A549 (cell line): ENCODE data around the gene TAF4. TPM values are rescaled to one million over a fixed set of nuclear protein-coding genes. Genes with fewer than 3 reads are reported as not detected.

Experiments
- ATAC-seq, 2 experiments: fragments of 200-7000 bp in 1 of 2; fragments of >200 bp in 1 of 2; cut with Nextera tagmentation in 1 of 2; cut with Tn5 transposase in 1 of 2; 3 replicates each; pipeline versions ENCODE4 v1.8.0 to v1.9.1; 2018 to 2020; ENCODE audit warnings: mild to moderate bottlenecking in 1 of 2, moderate library complexity in 1 of 2
- CTCF ChIA-PET: fragments of 300-600 bp; sonication (Branson Sonifier 250); formaldehyde crosslinking; extraction: SDS; loops from one replicate; lab custom pipeline; 2021; ENCODE audit warnings: antibody characterized with exemption, inconsistent platforms; lab: Yijun Ruan, JAX
- POLR2A ChIA-PET: fragments of 350-600 bp; formaldehyde crosslinking; extraction: SDS; loops from one replicate; lab custom pipeline; 2021; ENCODE audit warnings: antibody characterized with exemption, inconsistent platforms; lab: Yijun Ruan, JAX
- DNase-seq, 2 experiments: peaks; one replicate each; pipeline versions ENCODE4 v3.0.0 to v3.0.0-alpha.2; 2011 to 2016; ENCODE audit warnings: low read depth in 1 of 2, low spot score in 1 of 2
- FAIRE-seq: peaks from 2 replicates; lab custom pipeline; 2011; peaks lifted over from hg19 to GRCh38; lab: Jason Lieb, UNC
- H3K27ac ChIP-seq, 2 experiments: fragments of >200 bp; sonication (Bioruptor Twin); formaldehyde crosslinking; 3 replicates each; pipeline ENCODE4 v1.5.1; 2016 to 2017
- H3K4me1 ChIP-seq: fragments of >200 bp; sonication (Bioruptor Twin); formaldehyde crosslinking; 3 replicates; pipeline ENCODE4 v1.6.1; 2016
- H3K4me2 ChIP-seq: fragments of >200 bp; sonication (Bioruptor Twin); formaldehyde crosslinking; 3 replicates; pipeline ENCODE4 v1.6.1; 2016
- H3K4me3 ChIP-seq: fragments of >200 bp; sonication (Bioruptor Twin); formaldehyde crosslinking; 3 replicates; pipeline ENCODE4 v1.5.1; 2016
- H3K9me3 ChIP-seq: fragments of >200 bp; sonication (Bioruptor Twin); formaldehyde crosslinking; 3 replicates; pipeline ENCODE4 v1.6.1; 2016
- CEBPB ChIP-seq, 2 experiments: fragments of >200 bp in 1 of 2; sonication (Bioruptor Twin) in 1 of 2; formaldehyde crosslinking in 1 of 2; IDR thresholded peaks; 2 replicates each; pipeline ENCODE4 v1.6.1; 2012 to 2016
- CHD2 ChIP-seq: fragments of 150-350 bp; IDR thresholded peaks from 2 replicates; pipeline ENCODE4 v1.6.1; 2014; ENCODE audit warnings: low read length; ENCODE audit not compliant: partially characterized antibody
- EHMT2 ChIP-seq: fragments of 200-600 bp; sonication (generic); IDR thresholded peaks from 2 replicates; pipeline ENCODE4 v1.6.1; 2016; ENCODE audit warnings: antibody characterized with exemption, low read depth, mild to moderate bottlenecking, moderate library complexity
- FOSB ChIP-seq: fragments of 250-450 bp; sonication (Bioruptor Pico); IDR thresholded peaks from 2 replicates; pipeline ENCODE4 v1.5.0; 2020; ENCODE audit warnings: mild to moderate bottlenecking, moderate library complexity
- GATA3 ChIP-seq: IDR thresholded peaks from 2 replicates; pipeline ENCODE4 v1.6.1; 2012; ENCODE audit warnings: borderline replicate concordance
- HDAC2 ChIP-seq: fragments of 200-600 bp; sonication (generic); IDR thresholded peaks from 2 replicates; pipeline ENCODE4 v1.6.1; 2016
- HOXA7 ChIP-seq: fragments of 250-450 bp; sonication (Bioruptor Pico); IDR thresholded peaks from 2 replicates; pipeline ENCODE4 v1.5.0; 2020; ENCODE audit warnings: mild to moderate bottlenecking, moderate library complexity
- KDM1A ChIP-seq: fragments of 200-600 bp; sonication (generic); IDR thresholded peaks from 2 replicates; pipeline ENCODE4 v1.6.1; 2016; ENCODE audit warnings: low read depth, mild to moderate bottlenecking
- KDM5A ChIP-seq: fragments of 200-600 bp; sonication (generic); IDR thresholded peaks from 2 replicates; pipeline ENCODE4 v1.6.1; 2016; ENCODE audit warnings: antibody characterized with exemption, mild to moderate bottlenecking
- MAFK ChIP-seq: fragments of 450-650 bp; IDR thresholded peaks from 2 replicates; pipeline ENCODE4 v1.6.1; 2014; ENCODE audit not compliant: partially characterized antibody
- MAZ ChIP-seq: fragments of 150-350 bp; IDR thresholded peaks from 2 replicates; pipeline ENCODE4 v1.6.1; 2014; ENCODE audit warnings: antibody characterized with exemption, low read depth, low read length, borderline replicate concordance
- NFE2L2 ChIP-seq: fragments of 150-350 bp; conservative IDR thresholded peaks from 2 replicates; pipeline ENCODE4 v1.6.1; 2014; ENCODE audit warnings: low read length
- POLR2A ChIP-seq: IDR thresholded peaks from 2 replicates; pipeline ENCODE4 v1.6.1; 2012; ENCODE audit warnings: mild to moderate bottlenecking, low read length
- RCOR1 ChIP-seq: fragments of 150-350 bp; IDR thresholded peaks from 2 replicates; pipeline ENCODE4 v1.6.1; 2014; ENCODE audit warnings: antibody characterized with exemption, low read length, low read depth
- TP53 ChIP-seq: fragments of 250-450 bp; sonication (Bioruptor Pico); IDR thresholded peaks from 2 replicates; pipeline ENCODE4 v1.5.0; 2021; ENCODE audit warnings: mild to moderate bottlenecking, moderate library complexity
- ZNF302 ChIP-seq: fragments of 250-450 bp; sonication (Bioruptor Pico); IDR thresholded peaks from 2 replicates; pipeline ENCODE4 v1.9.0; 2021; ENCODE audit warnings: inconsistent platforms, mild to moderate bottlenecking, moderate library complexity
- ZSCAN20 ChIP-seq: fragments of 250-450 bp; sonication (Bioruptor Pico); IDR thresholded peaks from 2 replicates; pipeline ENCODE4 v1.8.0; 2022; ENCODE audit warnings: mild to moderate bottlenecking, moderate library complexity
- WGBS: methylation state at CpG from one replicate; pipeline ENCODE4 v1.1.6; 2017; ENCODE audit errors: missing lambda C conversion rate; 5-methylcytosine and 5-hydroxymethylcytosine counted together
- polyA plus RNA-seq, 4 experiments: library from polyadenylated mRNA; depleted of rRNA in 3 of 4; stranded (reverse); fragments of >200 nt; fragmentation: RNase III in 1 of 4; extraction: RNeasy Plus Mini Kit Qiagen cat#74134 plus additional on column Dnase treatment in 1 of 4; gene quantifications; 2 replicates in 3 of 4; 3 replicates in 1 of 4; pipeline ENCODE4 v1.2.3, GENCODE V29; 2011 to 2017
- TF ChIP-seq, protein P1 (sequence below): fragments of 150-350 bp; IDR thresholded peaks from 2 replicates; pipeline ENCODE4 v1.6.1; 2014; ENCODE audit warnings: low read depth, mild to moderate bottlenecking, low read length
- TF ChIP-seq, protein P2 (sequence below): fragments of 250-450 bp; sonication (Bioruptor Pico); IDR thresholded peaks from 2 replicates; pipeline ENCODE4 v1.5.0; 2021; ENCODE audit warnings: mild to moderate bottlenecking, moderate library complexity, borderline replicate concordance
- TF ChIP-seq, protein P3 (sequence below): IDR thresholded peaks from 2 replicates; pipeline ENCODE4 v1.6.1; 2012

TAF4 gene
- polyA plus RNA-seq, 2 of the 4 experiments (the other 2 are of a cell fraction) = 6.1 to 11.0 TPM

DNA sequence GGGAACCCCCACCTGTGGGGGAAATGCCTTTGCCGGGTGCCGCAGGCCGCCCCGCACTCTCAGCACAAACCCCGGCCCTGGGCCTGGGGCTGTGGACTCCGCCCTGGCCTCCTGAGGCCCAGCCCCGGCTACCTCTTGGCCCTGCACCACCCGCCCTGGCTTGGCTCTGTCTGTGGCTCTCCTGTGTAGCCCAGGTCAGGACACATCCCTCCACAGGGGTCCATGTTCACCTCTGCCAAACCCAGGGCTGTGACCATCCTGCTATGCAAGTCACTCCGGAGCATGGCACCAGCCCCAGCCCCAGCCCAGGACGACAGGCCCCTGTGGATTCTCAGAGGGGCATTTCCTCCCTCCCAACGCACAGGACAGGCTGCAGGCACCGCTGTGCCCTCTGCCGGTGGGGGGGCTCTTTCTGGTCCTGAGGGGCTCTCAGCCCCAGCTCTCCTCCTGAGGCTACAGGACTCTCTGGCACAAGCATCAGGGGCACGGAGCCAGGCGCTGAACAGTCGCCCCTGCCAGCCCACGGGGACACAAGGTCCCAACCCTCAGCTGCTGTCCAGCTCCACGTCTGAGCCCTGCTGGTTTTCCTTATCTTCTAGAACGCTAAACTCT, 45.7 kb downstream of the TAF4 start:
- no peaks in the 10 kb centered on the region for H3K4me1 ChIP-seq
- ATAC-seq (no peak), FAIRE-seq (no peak), DNase-seq (no peak)
- H3K27ac ChIP-seq = no peak overlapping the region; a peak in 1 of 6 replicates
- H3K9me3 ChIP-seq = no peaks in the 10 kb centered on the region
- no peak overlapping the region for H3K4me2 ChIP-seq
- TF ChIP-seq, protein P1, sequence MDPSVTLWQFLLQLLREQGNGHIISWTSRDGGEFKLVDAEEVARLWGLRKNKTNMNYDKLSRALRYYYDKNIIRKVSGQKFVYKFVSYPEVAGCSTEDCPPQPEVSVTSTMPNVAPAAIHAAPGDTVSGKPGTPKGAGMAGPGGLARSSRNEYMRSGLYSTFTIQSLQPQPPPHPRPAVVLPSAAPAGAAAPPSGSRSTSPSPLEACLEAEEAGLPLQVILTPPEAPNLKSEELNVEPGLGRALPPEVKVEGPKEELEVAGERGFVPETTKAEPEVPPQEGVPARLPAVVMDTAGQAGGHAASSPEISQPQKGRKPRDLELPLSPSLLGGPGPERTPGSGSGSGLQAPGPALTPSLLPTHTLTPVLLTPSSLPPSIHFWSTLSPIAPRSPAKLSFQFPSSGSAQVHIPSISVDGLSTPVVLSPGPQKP = no peak
- TF ChIP-seq KDM5A = no peak
- TF ChIP-seq, protein P2, sequence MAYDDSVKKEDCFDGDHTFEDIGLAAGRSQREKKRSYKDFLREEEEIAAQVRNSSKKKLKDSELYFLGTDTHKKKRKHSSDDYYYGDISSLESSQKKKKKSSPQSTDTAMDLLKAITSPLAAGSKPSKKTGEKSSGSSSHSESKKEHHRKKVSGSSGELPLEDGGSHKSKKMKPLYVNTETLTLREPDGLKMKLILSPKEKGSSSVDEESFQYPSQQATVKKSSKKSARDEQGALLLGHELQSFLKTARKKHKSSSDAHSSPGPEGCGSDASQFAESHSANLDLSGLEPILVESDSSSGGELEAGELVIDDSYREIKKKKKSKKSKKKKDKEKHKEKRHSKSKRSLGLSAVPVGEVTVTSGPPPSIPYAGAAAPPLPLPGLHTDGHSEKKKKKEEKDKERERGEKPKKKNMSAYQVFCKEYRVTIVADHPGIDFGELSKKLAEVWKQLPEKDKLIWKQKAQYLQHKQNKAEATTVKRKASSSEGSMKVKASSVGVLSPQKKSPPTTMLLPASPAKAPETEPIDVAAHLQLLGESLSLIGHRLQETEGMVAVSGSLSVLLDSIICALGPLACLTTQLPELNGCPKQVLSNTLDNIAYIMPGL (CRISPR knock-in tag) = no peak
- TF ChIP-seq EHMT2 = no peak
- no peak for TF ChIP-seq CEBPB (IDR thresholded peaks at IDR 0.05)
- no peak for TF ChIP-seq RCOR1
- TF ChIP-seq TP53 (CRISPR knock-in tag) = no peak
- TF ChIP-seq ZNF302 (CRISPR knock-in tag) = no peak
- TF ChIP-seq HOXA7 (CRISPR knock-in tag) = no peak
- TF ChIP-seq CHD2 = no peak
- no peak for TF ChIP-seq FOSB (CRISPR knock-in tag)
- no peak for TF ChIP-seq KDM1A
- no peak for TF ChIP-seq NFE2L2
- TF ChIP-seq MAFK = no peak
- TF ChIP-seq, protein P3, sequence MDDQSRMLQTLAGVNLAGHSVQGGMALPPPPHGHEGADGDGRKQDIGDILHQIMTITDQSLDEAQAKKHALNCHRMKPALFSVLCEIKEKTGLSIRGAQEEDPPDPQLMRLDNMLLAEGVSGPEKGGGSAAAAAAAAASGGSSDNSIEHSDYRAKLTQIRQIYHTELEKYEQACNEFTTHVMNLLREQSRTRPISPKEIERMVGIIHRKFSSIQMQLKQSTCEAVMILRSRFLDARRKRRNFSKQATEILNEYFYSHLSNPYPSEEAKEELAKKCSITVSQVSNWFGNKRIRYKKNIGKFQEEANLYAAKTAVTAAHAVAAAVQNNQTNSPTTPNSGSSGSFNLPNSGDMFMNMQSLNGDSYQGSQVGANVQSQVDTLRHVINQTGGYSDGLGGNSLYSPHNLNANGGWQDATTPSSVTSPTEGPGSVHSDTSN = no peak
- ChIA-PET POLR2A (no interaction called here), CTCF (interaction anchor here (1.7 to 4.6 kb wide), 2 partner anchors 9 to 15 kb away, joined by 4 to 31 read pairs; no protein-coding TSS in a partner anchor)
- WGBS = 88% methylated on average over 11 of the region's 19 CpGs
- no peak overlapping the region for H3K4me3 ChIP-seq

DNA sequence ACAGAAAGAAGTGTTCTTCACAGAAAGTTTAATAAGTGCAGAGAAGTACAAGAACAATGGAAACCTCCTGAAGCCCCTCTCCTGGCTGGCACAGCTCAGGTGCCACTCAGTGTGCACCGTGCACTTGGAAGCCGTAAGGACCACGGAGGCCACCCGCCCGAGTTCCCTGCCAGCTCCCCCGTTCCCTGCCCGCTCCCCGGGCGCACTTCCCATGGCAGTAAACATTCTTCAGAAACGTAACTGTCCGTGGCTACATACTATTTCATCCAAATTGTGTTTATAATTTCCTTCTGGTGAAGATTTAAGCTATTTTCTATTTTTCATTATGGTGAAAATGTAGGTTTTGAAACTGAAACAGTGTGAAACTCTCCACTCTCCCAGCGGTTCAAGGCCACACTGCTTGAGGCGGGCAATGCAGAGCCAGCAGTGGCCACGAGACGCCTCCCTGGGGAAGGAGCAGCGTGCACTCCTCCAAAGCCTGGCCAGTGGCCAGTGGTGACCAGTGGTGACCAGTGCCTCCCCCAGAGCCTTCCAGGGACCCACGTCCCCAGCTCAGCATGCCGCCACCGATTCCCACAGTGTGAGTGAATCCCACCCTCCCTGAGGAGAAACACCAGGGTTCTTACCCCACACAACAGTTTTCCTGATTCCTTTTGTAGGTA, 46.4 kb downstream of the TAF4 start:
- ChIA-PET CTCF (interaction anchor here (4.6 kb wide), 1 partner anchor 9 kb away, joined by 31 read pairs; no protein-coding TSS in a partner anchor), POLR2A (no interaction called here)
- H3K4me2 ChIP-seq = no peak overlapping the region
- FAIRE-seq = no peak
- H3K9me3 ChIP-seq = no peaks in the 10 kb centered on the region
- TF ChIP-seq HDAC2 (no peak), ZSCAN20 (CRISPR knock-in tag) (no peak), GATA3 (no peak), MAZ (no peak), POLR2A (no peak), HOXA7 (CRISPR knock-in tag) (no peak)
- no peak for DNase-seq
- WGBS = 93% methylated on average over 19 of the region's 19 CpGs
- H3K4me1 ChIP-seq = no peaks in the 10 kb centered on the region
- no peak overlapping the region for H3K27ac ChIP-seq
- H3K4me3 ChIP-seq = no peak overlapping the region
- no peak for ATAC-seq
